IPS DF 6.9 (cell line): ENCODE data around the gene PRDX2.
A peak's percentile ranks its signal among the peaks of the same experiment; 100 is the strongest.

ENCODE experiments used
- DNase-seq: peaks from one replicate; pipeline ENCODE4 v3.0.0-alpha.2; 2013; ENCODE audit warnings: low read depth, low spot score
- H3K27ac ChIP-seq: one replicate; pipeline ENCODE4 v1.5.1; 2013; ENCODE audit warnings: low read length, control low read depth
- H3K27me3 ChIP-seq: 2 replicates; pipeline ENCODE4 v1.6.1; 2013; ENCODE audit warnings: mild to moderate bottlenecking, low read length; ENCODE audit not compliant: control insufficient read depth, insufficient read depth
- H3K36me3 ChIP-seq: 2 replicates; pipeline ENCODE4 v1.6.1; 2013; ENCODE audit warnings: low read length; ENCODE audit not compliant: control insufficient read depth, insufficient read depth
- H3K4me1 ChIP-seq: 2 replicates; pipeline ENCODE4 v1.6.1; 2013; ENCODE audit warnings: low read length; ENCODE audit not compliant: control insufficient read depth, insufficient read depth
- H3K4me3 ChIP-seq: 2 replicates; pipeline ENCODE4 v1.5.1; 2013; ENCODE audit warnings: mild to moderate bottlenecking, low read length
- H3K9me3 ChIP-seq: 2 replicates; pipeline ENCODE4 v1.6.1; 2013; ENCODE audit warnings: low read length, inconsistent platforms; ENCODE audit not compliant: control insufficient read depth, insufficient read depth
- WGBS: extraction: QIAGEN DNeasy Blood & Tissue Kit; methylation state at CpG from one replicate; pipeline ENCODE4 v1.1.7; 2013; ENCODE audit warnings: mixed read lengths, missing lambda C conversion rate; ENCODE audit not compliant: insufficient read length, insufficient coverage; 5-methylcytosine and 5-hydroxymethylcytosine counted together

Gene PRDX2

GRCh38 chr19:12838886-12839756 lies 37.5 kb upstream of the PRDX2 start:
- Histone ChIP-seq H3K36me3 (no peaks in the 10 kb centered on the region), H3K4me1 (peaks cover 2% of the 10 kb centered on the region), H3K27me3 (no peaks in the 10 kb centered on the region), H3K4me3 (peak overlapping the region; percentile 67; the same call in 1 of the 2 replicates), H3K9me3 (no peaks in the 10 kb centered on the region), H3K27ac (no peak overlapping the region)
- no peak for DNase-seq
- WGBS: no CpG with 5 or more reads among the region's 21 CpGs

GRCh38 chr19:12838182-12838885 lies 36.7 kb upstream of the PRDX2 start, which contains the start of gene MAST1:
Gene MAST1 (plus strand): TSS chr19:12838515. CDS start chr19:12838573, 58 bp downstream.
- H3K4me3 ChIP-seq: peak within 1 kb of the TSS; percentile 67; the same call in 1 of the 2 replicates

DNA sequence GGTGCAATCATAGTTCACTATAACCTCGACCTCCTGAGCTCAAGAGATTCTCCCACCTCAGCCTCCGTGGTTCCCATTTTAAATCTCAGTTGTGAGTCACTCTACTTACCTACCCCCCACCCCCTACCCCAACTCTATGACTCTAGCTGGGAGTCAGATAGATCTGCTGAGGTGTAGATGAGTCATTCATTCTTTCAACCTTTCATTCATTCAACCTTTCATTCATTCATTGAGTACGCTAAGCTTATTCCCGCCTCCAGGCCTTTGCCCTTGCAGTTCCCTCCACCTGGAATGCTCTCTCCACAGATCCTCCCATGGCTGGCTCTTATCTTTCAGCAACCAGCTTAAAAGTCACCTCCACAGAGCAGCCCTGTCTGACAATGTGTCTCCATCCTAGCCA lies 35.6 kb upstream of the PRDX2 start:
- DNase-seq: no peak
- Histone ChIP-seq H3K36me3 (no peaks in the 10 kb centered on the region), H3K4me3 (no peak overlapping the region), H3K9me3 (no peaks in the 10 kb centered on the region), H3K4me1 (peaks cover 2% of the 10 kb centered on the region), H3K27me3 (no peaks in the 10 kb centered on the region), H3K27ac (no peak overlapping the region)
- no CpG with 5 or more reads among the region's 4 CpGs for WGBS

More at GRCh38 chr19:12838182-12838885, 36.7 kb upstream of the PRDX2 start, which contains the start of gene MAST1:
- WGBS: no CpG with 5 or more reads among the region's 69 CpGs
- no peak for DNase-seq
- Histone ChIP-seq H3K27me3 (no peaks in the 10 kb centered on the region), H3K9me3 (no peaks in the 10 kb centered on the region), H3K36me3 (no peaks in the 10 kb centered on the region), H3K27ac (no peak within 1 kb of the TSS), H3K4me1 (peaks cover 2% of the 10 kb centered on the region)

GRCh38 chr19:12836529-12836863 lies 34.9 kb upstream of the PRDX2 start:
- Histone ChIP-seq H3K4me3 (no peak overlapping the region), H3K27me3 (no peaks in the 10 kb centered on the region), H3K27ac (no peak overlapping the region), H3K36me3 (no peaks in the 10 kb centered on the region), H3K4me1 (peaks cover 2% of the 10 kb centered on the region), H3K9me3 (no peaks in the 10 kb centered on the region)
- no CpG with 5 or more reads among the region's 6 CpGs for WGBS
- no peak for DNase-seq

DNA sequence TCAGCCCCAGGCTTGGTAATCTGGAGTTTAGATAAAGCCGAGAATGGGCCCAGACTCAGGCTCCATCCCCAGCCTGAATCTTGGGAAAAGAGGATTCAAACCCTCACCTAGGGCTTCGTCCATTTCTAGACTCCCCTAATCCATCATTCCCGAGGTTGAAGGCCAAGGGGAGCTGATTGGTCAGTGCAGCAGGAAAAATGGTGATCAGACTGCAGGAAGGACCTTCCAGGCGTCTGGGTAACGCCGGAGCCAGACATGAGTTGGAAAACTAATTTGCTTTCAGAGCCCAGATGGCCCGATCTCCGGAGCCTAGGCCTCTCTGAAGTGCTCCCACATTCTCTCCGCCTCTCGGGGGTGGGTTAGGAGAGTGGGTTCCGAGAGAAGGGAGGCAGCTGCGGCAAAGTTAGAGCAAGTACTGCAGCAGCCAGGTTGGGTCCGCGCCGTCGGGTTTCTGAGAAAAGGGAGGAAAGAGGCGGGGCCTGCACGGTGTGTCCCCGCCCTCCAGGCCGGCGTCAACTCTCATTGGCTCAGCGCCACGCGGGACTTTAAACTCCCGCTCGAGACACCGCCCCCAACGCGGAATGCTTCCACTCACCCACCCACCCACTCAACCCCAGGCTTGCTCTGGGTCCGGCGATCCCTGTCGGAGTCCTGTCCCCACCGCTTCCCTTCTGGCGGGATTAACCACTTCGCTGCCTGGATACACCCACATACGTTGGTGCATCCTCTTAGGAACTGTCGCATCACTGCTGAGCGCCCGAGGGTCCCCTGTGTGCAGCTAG lies 33.6 kb upstream of the PRDX2 start:
- H3K4me3 ChIP-seq: peak overlapping the region; percentile 89; the same call in 1 of the 2 replicates
- WGBS: no CpG with 5 or more reads among the region's 39 CpGs
- peaks cover 3% of the 10 kb centered on the region for H3K4me1 ChIP-seq
- H3K27ac ChIP-seq: no peak overlapping the region
- DNase-seq: no peak
- H3K36me3 ChIP-seq: no peaks in the 10 kb centered on the region
- H3K27me3 ChIP-seq: no peaks in the 10 kb centered on the region
- H3K9me3 ChIP-seq: no peaks in the 10 kb centered on the region

DNA sequence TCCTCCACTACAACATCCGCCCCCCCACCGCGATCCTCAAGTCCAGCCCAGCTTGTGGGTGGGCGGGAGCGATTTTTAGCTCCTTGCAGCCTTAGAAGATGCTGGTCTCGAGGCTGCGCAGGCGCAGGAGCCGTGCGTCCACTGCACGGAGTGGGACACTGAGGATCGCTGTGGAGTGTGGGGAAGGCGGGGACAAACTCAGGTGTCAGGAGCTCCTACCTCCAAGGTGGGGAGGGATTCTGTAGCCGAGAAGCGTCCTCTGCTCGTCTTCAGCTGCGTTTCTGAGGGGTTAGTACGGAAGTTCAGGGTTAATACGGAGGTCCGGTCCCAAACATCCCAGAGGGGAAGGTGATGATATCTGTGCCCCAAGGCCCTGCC lies 33.0 kb upstream of the PRDX2 start, which contains the start of gene RTBDN:
Gene RTBDN (minus strand): TSS at position 14 of the 378 bp plus-strand sequence. CDS start 4,600 bp downstream, outside the sequence.
- Histone ChIP-seq H3K4me3 (peak within 1 kb of the TSS; percentile 89), H3K9me3 (no peaks in the 10 kb centered on the region), H3K27me3 (no peaks in the 10 kb centered on the region), H3K36me3 (no peaks in the 10 kb centered on the region), H3K4me1 (peaks cover 3% of the 10 kb centered on the region), H3K27ac (no peak within 1 kb of the TSS)
- no peak for DNase-seq
- WGBS: no CpG with 5 or more reads among the region's 20 CpGs

DNA sequence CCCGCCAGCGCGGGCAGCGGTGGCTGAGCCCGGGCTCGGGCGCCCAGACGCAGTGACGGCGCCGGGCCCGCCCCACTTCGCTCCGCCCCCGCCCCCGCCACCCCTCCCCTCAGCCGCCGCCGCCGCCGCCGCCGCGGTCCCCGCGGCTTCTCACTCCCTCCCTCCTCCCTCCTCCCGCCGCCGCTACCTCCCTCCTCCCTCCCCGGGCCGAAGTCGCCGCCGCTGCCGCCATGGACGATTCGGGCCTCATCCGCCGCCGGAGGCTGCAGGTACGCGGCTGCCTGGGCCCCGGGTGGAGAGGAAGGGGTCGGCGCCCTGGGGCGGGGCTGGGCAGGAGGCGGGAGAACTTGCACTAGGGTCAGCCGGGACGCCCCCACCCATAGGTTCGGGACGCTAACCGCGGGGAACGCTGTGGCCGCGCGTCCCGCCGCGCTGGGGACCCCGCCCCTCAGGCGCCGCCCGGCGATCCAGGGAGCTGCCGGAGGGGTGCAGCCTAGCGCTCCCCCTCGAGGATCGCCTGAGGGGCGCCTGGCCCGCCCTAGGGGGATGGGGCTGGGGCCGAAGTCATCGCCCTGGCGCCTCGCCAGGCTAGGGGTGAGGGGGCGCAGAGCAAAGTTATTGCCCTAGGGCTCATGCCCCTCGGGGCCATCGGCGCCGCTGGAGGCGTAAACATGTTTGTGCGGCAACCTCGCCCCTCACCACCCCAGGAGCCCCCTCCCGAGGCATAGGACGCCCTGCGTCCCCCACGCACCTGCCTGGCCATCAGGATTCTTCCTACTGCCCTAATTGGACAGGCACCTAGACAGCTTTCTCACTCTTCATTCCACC lies 32.4 kb upstream of the PRDX2 start:
- no peaks in the 10 kb centered on the region for H3K27me3 ChIP-seq
- peaks cover 3% of the 10 kb centered on the region for H3K4me1 ChIP-seq
- no peaks in the 10 kb centered on the region for H3K36me3 ChIP-seq
- H3K9me3 ChIP-seq: no peaks in the 10 kb centered on the region
- no peak overlapping the region for H3K27ac ChIP-seq
- H3K4me3 ChIP-seq: peak overlapping the region; percentile 89
- DNase-seq: no peak
- WGBS: no CpG with 5 or more reads among the region's 87 CpGs

- H3K9me3 ChIP-seq: no peaks in the 10 kb centered on the region
- no peak overlapping the region for H3K27ac ChIP-seq
- no peaks in the 10 kb centered on the region for H3K36me3 ChIP-seq
- no peak for DNase-seq
- H3K27me3 ChIP-seq: no peaks in the 10 kb centered on the region
- no peak overlapping the region for H3K4me3 ChIP-seq
- WGBS: no CpG with 5 or more reads among the region's 5 CpGs
- H3K4me1 ChIP-seq: peaks cover 3% of the 10 kb centered on the region
These were observed 31.8 kb upstream of the PRDX2 start for GRCh38 chr19:12833418-12833737.

DNA sequence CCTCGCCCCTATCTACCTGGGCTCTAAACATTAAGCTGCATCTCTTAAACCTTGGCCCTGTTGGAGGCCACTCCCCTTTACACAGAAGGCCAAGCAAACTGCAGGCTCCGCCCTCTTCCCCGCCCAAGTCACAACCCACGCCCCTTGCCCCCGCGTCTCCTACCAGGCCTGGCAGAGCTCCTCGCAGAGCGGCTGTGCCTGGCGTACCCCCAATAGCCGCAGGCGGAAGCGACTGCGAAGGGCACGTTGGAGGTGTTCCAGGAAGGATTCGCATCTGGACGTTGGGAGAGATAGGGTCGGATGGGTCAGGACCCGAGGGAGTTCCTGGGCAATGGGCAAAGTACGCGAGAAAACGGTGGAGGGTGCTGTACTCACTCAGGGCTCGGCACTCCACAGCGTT lies 26.9 kb upstream of the PRDX2 start:
- DNase-seq: no peak
- no CpG with 5 or more reads among the region's 23 CpGs for WGBS
- Histone ChIP-seq H3K4me1 (peaks cover 2% of the 10 kb centered on the region; the same call in 1 of the 2 replicates), H3K4me3 (peak overlapping the region; percentile 25; the same call in 1 of the 2 replicates), H3K27ac (no peak overlapping the region), H3K36me3 (no peaks in the 10 kb centered on the region), H3K9me3 (no peaks in the 10 kb centered on the region), H3K27me3 (no peaks in the 10 kb centered on the region)
